NOMO-1 treated with DMSO at 0.1 percent for 48 hours (cell line): ENCODE measurements around the gene ARID1B.
"Not testable (repeated sequence)": the region's sequence is repeated elsewhere in the genome, so short reads cannot be mapped to it uniquely, and the experiment has no call there.

Experiments used
- DNase-seq: peaks from one replicate; lab custom pipeline; 2025; ENCODE audit not compliant: unreplicated experiment; lab: John Stamatoyannopoulos, UW

Gene ARID1B

GRCh38 chr6:156982168-156982567 is 205.0 kb downstream of the ARID1B start:
- no peak for DNase-seq

- DNase-seq, result not testable (repeated sequence)
Measured at GRCh38 chr6:156982864-156983263, 205.7 kb downstream of the ARID1B start.

DNA sequence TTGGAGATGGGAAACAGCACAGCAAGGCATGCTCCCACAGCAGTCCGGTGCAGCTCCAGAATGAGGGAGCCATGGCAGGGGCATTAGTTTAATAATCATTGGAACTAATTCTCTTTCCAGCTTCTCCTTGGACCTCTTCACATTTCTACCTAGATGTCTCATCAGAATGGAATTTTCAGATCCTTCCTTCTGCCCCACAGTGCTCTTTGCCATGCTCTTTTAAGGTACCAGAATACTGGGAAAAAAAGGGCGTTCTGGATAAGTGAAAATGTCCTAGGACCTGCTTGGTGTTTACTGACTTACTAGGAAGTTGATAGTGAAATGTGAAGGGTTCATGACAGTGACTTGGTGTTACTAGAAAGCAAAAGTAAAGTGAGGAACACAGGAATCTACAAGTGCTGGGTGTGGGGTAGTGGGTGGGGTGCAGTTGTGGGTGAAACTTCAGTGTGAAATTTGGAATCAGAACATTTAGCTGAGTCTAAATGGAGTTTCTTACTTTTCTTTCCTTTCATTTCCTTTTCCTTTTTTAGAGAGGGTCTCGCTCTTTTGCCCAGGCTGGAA is 207.1 kb downstream of the ARID1B start:
- no peak for DNase-seq

DNA sequence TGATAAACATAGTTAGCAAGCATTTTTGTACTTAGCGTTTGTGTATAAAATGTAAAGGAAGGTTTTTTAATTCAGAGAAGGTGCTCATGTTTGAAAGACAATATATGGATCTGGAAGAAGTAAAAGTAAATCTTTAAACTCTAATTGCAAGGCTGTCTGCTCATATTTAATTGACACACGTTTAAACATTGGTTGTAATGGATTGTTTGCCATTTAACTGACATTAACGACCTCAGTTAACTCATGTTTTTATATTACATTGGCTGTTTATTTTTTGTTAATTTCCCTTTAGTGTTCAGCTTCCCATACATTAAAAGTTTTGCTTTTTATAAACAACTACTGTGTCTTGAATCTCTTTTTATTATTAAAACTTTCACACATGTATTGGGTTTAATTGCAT is 208.1 kb downstream of the ARID1B start:
- no peak for DNase-seq

DNA sequence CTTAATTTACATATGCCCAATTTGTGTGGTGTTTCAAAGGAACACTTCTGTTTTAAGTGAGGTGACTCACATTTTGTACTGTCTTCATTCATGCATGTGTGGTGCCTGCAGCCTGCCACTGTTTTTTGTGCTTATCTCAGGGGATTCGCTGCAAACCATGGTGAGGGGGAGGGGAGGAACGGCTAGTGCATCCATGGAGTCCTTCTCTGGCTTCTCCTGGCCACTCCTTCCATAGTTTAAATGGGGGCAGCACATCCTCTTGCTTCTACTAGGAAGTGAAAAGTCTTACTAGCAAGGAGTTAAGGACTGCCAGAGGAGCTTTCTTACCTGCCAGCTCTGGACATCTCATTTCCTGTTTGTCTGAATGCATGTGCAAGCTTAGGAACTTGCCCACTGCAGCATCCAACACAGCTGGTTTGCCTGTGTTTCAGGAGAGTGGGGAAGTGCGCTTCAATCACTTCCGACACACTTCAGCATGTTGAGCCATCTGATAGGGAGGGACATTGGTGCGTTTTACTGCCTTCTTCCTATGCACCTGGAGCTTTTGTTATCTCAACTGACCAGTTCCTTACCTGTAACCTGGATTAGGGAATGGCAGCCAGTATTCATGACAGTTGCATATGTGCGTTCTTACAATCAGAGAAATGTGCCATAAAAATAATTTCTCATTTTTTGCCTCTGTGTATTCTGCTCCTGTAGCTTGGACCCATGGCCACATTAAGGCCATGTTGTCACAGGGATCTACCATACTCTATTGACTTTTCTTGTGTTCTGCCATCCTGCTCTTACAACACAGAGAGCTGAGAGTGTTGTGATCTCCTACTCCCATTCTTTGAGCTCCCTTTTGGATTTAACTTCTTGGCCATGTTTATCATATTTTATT is 211.3 kb downstream of the ARID1B start:
- DNase-seq, result no peak

DNA sequence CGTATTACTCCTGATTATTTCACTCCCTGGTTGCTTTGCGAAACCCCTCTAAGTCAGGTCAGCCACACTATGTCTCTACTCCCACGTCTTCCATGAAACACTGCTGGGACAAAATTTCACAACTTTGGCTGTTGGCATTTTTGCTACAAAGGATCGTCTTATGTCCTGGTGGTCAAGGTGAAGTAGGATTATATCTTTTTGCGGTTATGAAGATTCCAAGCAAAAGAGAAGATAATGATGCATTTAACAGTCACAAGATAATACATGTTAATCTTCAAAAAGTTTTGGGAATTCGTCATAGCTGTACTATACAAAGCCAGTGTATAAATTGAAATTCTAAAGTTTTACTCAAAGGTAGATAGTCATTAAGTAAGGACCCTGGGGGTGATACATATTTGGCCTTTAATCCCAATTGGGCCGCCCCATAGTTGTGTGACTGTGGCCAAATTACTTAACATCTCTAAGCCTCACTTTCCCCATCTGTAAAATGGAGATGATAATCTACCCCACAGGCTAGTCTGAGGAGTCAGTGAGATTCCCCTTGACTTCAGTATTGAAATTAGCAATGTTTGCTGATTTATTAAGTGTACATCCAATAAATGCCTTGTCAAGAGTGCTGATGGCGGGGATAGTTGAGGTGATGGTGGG is 212.1 kb downstream of the ARID1B start:
- no peak for DNase-seq

DNA sequence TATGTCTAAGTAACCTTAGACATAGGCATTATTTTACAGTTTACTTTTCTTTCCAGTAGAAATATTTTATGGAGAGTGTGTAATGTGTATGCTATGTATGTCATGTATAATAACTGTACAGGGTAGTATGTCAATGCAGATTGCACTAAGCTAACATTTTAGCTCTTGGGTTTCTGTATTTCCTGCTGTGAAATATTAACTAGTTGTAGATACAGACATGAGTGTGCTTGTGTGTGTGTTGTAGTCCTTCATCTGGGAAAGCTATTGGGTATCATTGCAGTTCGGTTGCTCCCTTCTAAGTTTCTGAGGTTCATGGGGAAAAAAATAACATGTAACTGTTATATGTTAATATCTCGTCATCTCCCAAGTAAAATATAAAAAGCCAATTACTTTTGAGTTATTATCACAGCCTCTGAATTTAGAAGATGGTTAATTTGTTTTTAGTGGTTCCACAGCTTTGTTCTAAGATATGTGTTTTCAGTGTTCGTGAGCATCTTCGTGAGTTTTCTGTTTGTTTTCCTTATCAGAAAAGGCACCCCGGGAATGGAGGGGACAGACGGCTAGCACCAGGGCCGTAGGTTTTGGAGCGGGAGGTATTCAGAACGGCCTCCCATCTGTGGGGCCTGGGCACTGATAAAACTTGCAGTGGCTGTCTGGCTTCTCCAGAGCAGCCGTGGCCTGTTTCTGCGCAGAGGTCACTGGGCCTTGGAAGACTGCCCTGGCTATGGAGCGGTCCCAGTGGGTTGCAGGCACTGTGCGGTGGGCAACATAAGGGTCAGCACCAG is 215.0 kb downstream of the ARID1B start:
- no peak for DNase-seq

GRCh38 chr6:156993713-156994112 is 216.5 kb downstream of the ARID1B start:
- DNase-seq, result no peak

DNA sequence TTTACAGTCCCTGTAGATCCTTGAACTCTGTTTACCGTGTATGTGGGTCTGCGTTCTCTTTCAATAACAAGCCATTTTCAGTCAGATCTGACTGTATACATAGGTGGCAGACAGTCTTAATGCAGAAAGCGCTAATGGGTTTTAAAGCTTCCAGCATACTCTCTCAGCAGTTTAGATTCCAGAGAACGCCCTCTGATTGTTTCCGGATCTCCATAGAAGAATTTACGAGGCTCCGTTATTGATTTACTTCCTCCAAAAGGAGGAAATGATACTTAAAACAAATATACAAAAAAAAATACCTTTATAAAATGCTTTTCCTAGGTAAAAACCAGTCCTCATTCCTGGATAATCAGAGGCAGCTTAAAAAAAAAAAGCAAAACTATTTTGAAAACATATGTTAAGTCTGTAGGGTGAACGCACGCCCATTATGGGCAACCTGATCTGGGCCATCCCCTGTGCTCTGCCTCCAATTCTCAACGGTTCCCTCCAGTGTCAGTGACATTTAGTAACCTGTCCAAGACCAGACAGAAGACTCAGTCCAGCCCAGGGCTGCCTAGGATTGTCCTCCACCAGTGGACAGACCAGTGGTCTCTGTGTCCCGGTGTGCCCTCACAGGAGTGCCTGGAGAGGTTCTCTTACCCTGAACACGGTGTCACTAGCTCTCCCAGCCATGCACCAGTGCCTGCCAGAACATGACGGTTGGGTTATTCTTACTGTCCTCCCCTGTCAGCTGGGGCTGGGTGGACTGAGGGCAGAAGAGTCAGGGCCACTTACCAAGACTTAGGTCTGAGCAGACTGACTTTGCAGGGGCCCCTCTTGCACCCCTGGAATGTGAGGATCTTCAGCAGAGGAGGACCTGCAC is 217.3 kb downstream of the ARID1B start:
- DNase-seq, result peak; percentile 45

GRCh38 chr6:156995502-156995901 is 218.3 kb downstream of the ARID1B start:
- DNase-seq, result no peak

DNA sequence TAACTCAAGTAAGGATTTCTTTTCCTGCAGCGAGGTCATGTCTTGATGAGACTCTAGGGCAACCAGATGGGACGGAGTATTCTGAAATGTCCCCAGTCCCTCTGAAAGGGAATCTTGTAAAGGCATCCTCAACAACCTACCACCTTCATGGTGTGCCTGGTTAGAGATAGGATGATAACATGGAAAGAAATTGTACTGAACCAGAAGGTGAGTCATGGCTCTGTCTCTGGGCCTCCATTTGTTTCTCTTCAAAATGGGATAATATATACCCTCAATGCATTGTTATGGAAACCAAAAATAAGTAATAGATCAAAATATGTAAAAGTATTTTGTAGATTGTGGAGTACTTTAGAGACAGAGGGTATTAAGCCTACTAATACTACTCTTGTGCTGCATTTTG is 219.1 kb downstream of the ARID1B start:
- DNase-seq, result no peak

DNA sequence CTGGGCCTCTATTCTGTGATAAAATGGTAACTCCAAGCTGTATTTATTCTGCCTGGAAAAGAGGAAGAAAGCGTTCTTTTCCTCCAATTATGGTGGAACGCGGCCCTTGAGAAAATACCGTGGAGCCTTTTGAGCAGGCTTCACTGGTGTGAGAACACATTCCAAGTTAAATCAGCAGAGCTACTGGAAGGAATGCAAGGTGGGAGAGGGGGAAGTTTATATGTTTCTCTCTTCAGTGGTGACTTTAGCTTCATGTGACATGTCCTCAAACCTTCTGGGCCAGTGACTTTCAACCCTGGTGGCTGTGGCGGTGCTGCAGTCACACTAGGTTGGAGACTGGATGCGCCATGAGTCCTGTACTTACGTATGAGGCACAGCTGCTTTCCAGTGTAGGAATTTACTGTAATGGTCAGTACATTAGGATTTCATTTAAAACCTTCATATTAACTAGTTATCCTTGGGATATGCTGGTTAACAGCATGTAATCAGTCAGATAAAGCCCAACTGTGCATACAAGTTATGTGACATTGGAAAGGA is 221.7 kb downstream of the ARID1B start:
- no peak for DNase-seq

DNA sequence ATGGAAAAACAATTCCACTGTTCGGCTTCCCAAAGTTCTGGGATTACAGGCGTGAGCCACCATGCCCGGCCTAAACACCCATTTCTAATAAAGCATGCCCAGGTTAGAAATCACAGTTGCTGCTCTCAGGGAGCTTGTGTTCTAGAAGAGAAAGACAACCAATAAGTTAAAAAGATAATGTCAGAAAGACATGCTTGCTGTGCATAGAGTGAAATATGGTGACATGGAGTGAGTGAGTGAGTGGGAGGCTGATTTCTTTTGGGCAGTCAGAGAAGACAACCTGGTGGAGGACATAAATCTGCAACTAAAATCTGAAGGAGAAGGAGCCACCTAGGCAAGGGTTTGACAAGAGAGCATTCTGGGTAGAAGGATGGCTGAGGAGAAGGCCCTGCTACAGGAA is 222.6 kb downstream of the ARID1B start:
- no peak for DNase-seq

DNA sequence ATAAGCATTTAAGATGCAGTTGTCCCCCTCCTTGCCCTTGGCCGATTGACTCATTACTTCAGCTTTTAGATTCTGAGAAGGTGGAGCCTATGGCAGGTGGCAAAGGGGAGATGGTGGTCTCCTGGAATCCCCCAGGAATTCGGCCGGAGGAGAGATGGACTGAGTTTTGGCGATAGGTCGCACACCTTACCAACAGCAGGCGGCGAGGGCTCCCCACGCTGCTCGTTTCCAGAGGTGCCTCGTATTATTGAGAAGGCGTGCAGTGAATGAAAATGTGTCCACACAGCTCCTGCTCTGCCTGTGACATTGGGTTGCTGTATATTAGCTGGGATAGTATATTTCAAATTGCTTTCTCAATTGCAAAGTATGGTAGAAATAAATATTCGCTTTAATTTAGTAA is 224.5 kb downstream of the ARID1B start:
- no peak for DNase-seq

GRCh38 chr6:157002774-157003173 is 225.6 kb downstream of the ARID1B start:
- no peak for DNase-seq

- no peak for DNase-seq
Measured at GRCh38 chr6:157005940-157006339, 228.8 kb downstream of the ARID1B start.

GRCh38 chr6:157008568-157008967 is 231.4 kb downstream of the ARID1B start:
- DNase-seq, result no peak

- no peak for DNase-seq
Measured at GRCh38 chr6:157012355-157012754, 235.2 kb downstream of the ARID1B start.

GRCh38 chr6:157013649-157014304 is 236.6 kb downstream of the ARID1B start:
- no peak for DNase-seq

GRCh38 chr6:157014871-157015270 is 237.7 kb downstream of the ARID1B start:
- no peak for DNase-seq
